AG09309 (cell line): Measurements from ENCODE around the gene KIFAP3.
A peak's percentile ranks its signal among the peaks of the same experiment; 100 is the strongest.
"Not testable (repeated sequence)": the region's sequence is repeated elsewhere in the genome, so short reads cannot be mapped to it uniquely, and the experiment has no call there.

Experiments
- DNase-seq: peaks from one replicate; pipeline ENCODE4 v3.0.0-alpha.2; 2010; ENCODE audit warnings: low read depth
- H3K4me3 ChIP-seq: 2 replicates; pipeline ENCODE4 v1.5.1; 2011; ENCODE audit warnings: mild to moderate bottlenecking, low read depth, low read length, moderate library complexity; ENCODE audit not compliant: control insufficient read depth
- CTCF ChIP-seq: IDR thresholded peaks from 2 replicates; pipeline ENCODE4 v1.5.1; 2011; ENCODE audit warnings: mild to moderate bottlenecking, low read depth, low read length, inconsistent platforms; ENCODE audit not compliant: insufficient read depth, control insufficient read depth; ENCODE audit errors: missing control alignments

Gene KIFAP3

GRCh38 chr1:170027760-170028159, 46.7 kb downstream of the KIFAP3 start:
- no peak overlapping the region for H3K4me3 ChIP-seq
- no peak for TF ChIP-seq CTCF
- DNase-seq: no peak

DNA sequence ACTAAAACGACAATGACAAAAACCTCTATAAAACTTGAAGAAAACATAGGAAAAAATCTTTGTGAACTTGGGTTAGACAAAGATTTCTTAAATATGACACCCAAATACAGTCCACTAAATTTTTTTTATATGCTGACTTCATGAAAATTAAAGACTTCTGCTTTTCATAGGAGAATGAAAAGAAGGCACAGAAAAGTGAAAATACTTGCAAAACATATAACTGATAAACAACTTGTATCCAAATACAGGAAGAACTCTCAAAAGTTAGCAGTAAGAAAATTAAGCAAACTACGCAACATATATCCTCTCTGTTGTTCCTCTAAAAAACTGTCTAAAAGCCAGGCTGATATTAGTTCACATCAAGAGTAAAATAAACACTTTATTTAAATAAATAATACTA, 53.6 kb downstream of the KIFAP3 start:
- DNase-seq: no peak
- H3K4me3 ChIP-seq: no peak overlapping the region
- no peak for TF ChIP-seq CTCF

- DNase-seq: no peak
- TF ChIP-seq CTCF: no peak
- H3K4me3 ChIP-seq: no peak overlapping the region
These were observed 57.0 kb downstream of the KIFAP3 start for GRCh38 chr1:170017478-170017877.

- no peak for TF ChIP-seq CTCF
- no peak for DNase-seq
- H3K4me3 ChIP-seq: no peak overlapping the region
These were observed 61.6 kb downstream of the KIFAP3 start for GRCh38 chr1:170012920-170013319.

- peak; percentile 43 for TF ChIP-seq CTCF
- peak; percentile 46 for DNase-seq
- H3K4me3 ChIP-seq: no peak overlapping the region
These were observed 64.1 kb downstream of the KIFAP3 start for GRCh38 chr1:170010443-170010842.

- DNase-seq: no peak
- no peak for TF ChIP-seq CTCF
- no peak overlapping the region for H3K4me3 ChIP-seq
These were observed 64.9 kb downstream of the KIFAP3 start for GRCh38 chr1:170009551-170009950.

DNA sequence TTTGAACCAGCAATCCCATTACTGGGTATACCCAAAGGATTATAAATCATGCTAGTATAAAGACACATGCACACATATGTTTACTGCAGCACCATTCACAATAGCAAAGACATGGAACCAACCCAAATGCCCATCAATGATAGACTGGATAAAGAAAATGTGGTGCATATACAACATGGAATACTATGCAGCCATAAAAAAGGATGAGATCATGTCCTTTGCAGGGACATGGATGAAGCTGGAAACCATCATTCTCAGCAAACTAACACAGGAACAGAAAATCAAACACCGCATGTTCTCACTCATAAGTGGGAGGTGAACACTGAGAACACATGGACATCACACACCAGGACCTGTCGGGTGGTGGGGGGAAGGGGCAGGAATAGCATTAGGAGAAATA, 65.8 kb downstream of the KIFAP3 start:
- DNase-seq, H3K4me3 ChIP-seq: not testable (repeated sequence)

- DNase-seq, H3K4me3 ChIP-seq: not testable (repeated sequence)
These were observed 71.1 kb downstream of the KIFAP3 start for GRCh38 chr1:170003270-170003835.
